ENCODE measurements around the gene VLDLR. TPM values are rescaled to one million over a fixed set of nuclear protein-coding genes. Genes with fewer than 3 reads are reported as not detected.

The VLDLR gene
- polyA plus RNA-seq, 6 donors from 2014 or later = not detected

DNA sequence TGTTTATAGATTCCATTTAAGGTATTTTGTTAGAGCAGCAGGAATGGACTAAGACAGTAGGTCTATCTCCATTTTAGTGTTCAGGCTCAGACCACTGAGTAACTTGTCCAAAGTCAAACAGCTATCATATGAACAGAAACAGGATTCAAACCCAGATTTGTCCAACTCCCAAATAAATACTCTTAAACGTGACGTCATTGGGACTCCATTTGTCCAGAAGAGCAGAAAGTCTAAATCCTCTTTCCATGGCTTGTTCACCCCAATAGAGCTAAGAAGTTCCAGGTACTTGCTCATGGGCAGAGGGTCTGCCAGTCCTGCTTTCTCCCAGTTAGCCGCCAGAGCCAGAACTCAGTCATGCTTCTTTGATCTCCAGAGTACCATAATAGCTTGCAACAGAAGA is 16.3 kb upstream of the VLDLR start:
- H3K4me3 Mint-ChIP-seq = no peak overlapping the region
- H3K9me3 Mint-ChIP-seq = peaks cover 0 to 3% (median 0%) of the 10 kb centered on the region in 7 donors
- no peaks in the 10 kb centered on the region for H3K4me1 Mint-ChIP-seq
- H3K36me3 Mint-ChIP-seq = no peaks in the 10 kb centered on the region
- no peak overlapping the region for H3K27ac Mint-ChIP-seq
- H3K27me3 Mint-ChIP-seq = peaks cover 17 to 46% (median 23%) of the 10 kb centered on the region in 3 donors
- no peak for DNase-seq
- ATAC-seq (ENCODE audit: low read depth in 2 of 2) = no peak

DNA sequence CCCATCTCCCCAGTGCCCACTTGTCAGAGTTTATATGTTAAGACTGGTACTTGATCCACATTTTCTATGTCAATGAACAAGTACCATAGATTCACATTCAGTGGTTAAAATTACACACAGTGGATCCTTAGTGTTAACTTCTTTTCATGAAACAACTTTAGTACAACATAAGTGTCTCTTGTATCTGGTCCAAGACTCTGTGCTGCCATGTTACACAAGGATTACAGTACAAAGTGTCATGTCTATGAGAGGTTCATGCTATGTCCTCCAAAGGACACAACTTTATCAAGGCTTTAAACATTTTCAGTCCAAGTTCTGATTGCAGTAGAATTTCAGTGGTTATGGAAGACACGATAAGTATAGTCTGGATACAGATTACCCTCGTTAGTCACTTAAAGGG is 13.3 kb upstream of the VLDLR start:
- peaks cover 0 to 3% (median 0%) of the 10 kb centered on the region in 7 donors for H3K9me3 Mint-ChIP-seq
- no peaks in the 10 kb centered on the region for H3K4me1 Mint-ChIP-seq
- H3K36me3 Mint-ChIP-seq = no peaks in the 10 kb centered on the region
- no peak overlapping the region for H3K4me3 Mint-ChIP-seq
- no peak overlapping the region for H3K27ac Mint-ChIP-seq
- DNase-seq (no peak), ATAC-seq (ENCODE audit: low read depth in 2 of 2) (no peak)
- H3K27me3 Mint-ChIP-seq = peaks cover 14 to 37% (median 24%) of the 10 kb centered on the region in 3 donors

DNA sequence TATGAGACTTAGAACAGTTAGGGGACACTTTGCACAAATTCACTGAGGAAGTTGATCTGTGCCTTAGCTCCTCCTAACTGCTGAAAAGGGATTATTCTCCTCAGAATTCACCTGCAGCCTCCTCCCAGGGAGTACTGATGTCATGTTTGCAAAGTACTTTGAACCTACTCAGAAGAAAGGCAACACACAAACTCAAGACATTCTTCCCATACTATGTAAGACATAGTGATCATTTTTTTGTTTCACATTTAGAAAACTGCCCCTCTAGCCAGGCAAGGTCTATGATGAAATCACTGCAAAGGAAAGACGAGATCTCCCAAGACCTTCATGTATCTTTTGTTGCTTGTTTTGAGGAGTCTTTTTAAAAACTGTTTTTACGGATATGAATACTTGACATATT is 10.6 kb upstream of the VLDLR start:
- Mint-ChIP-seq H3K4me1 (no peaks in the 10 kb centered on the region), H3K36me3 (no peaks in the 10 kb centered on the region), H3K27me3 (peaks cover 19 to 32% (median 24%) of the 10 kb centered on the region in 3 donors), H3K9me3 (no peaks in the 10 kb centered on the region), H3K4me3 (no peak overlapping the region), H3K27ac (no peak overlapping the region)
- no peak for DNase-seq
- no peak for ATAC-seq (ENCODE audit: low read depth in 2 of 2)

DNA sequence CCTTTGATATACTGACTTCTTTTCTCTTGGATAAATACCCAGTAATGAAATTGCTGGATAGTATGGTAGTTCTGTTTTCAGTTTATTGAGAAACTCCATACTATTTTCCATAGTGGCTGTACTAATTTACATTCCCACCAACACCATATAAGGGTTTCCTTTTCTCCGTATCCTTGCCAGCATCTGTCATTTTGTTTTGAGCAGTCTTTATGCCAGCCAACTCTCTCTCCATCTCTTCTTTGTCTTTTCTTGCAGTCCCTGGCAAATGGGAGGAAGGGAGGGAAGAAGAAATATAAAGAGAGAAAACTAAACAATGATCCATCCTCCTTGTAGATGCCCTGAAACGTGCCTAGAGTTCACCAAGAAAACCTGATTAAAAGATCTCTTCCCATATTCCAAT is 9.6 kb upstream of the VLDLR start:
- no peaks in the 10 kb centered on the region for H3K36me3 Mint-ChIP-seq
- H3K27me3 Mint-ChIP-seq = peaks cover 19 to 32% (median 24%) of the 10 kb centered on the region in 3 donors
- no peaks in the 10 kb centered on the region for H3K9me3 Mint-ChIP-seq
- H3K4me3 Mint-ChIP-seq = no peak overlapping the region
- DNase-seq (no peak), ATAC-seq (ENCODE audit: low read depth in 2 of 2) (no peak)
- no peaks in the 10 kb centered on the region for H3K4me1 Mint-ChIP-seq
- H3K27ac Mint-ChIP-seq = no peak overlapping the region

DNA sequence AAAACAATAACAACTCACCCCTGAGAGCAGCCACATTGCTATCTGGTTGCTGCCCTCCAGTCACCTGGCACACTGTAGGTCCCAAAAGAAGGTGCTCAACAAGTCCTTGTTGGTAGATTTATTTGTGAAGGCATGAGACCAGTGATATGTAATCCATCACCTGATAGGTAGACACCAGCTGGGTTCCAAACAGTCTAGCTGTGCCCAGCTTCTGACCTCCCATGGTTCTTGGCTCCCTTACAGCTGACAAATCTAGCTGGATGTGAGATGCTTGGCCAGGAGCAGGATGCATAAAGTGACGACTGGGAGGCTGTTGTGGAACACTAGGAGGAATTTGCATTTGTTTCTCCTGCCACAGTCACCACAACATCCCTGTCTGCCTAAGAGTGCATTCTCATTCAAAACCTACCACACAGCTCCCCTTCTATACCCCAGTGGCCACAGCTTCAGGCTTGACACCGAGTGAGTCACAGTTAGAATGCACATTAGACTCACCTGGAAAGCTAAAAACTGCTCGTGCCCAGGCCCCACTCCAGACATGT is 7.8 kb upstream of the VLDLR start:
- H3K4me1 Mint-ChIP-seq = no peaks in the 10 kb centered on the region
- no peak for DNase-seq
- H3K9me3 Mint-ChIP-seq = peaks cover 0 to 6% (median 2%) of the 10 kb centered on the region in 7 donors
- H3K27ac Mint-ChIP-seq = no peak overlapping the region
- H3K36me3 Mint-ChIP-seq = peaks cover 0 to 5% of the 10 kb centered on the region in 2 donors
- ATAC-seq (ENCODE audit: low read depth in 2 of 2) = no peak
- H3K4me3 Mint-ChIP-seq = no peak overlapping the region
- peaks cover 23 to 27% (median 25%) of the 10 kb centered on the region in 3 donors for H3K27me3 Mint-ChIP-seq

DNA sequence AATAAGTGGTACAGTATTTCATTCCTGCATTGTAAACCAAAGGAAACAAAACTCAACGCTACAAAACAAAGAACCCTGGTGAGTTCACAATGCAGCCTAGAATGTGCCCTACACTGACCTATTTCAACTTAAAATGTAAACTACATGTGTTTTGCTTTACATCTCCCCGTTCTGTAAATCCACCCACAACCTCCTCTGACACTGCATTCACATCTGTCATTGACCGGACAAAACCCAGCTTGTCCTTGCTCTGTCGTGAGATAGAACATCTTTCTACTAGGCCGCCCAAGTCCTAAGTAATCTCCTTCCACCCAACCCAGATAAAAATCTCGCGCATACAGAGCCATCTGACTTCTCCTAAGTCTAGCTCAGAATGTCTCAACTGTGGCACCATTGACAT is 6.1 kb upstream of the VLDLR start:
- Mint-ChIP-seq H3K4me1 (peaks cover 0 to 4% (median 3%) of the 10 kb centered on the region in 3 donors), H3K27me3 (peaks cover 37 to 43% (median 40%) of the 10 kb centered on the region in 3 donors)

DNA sequence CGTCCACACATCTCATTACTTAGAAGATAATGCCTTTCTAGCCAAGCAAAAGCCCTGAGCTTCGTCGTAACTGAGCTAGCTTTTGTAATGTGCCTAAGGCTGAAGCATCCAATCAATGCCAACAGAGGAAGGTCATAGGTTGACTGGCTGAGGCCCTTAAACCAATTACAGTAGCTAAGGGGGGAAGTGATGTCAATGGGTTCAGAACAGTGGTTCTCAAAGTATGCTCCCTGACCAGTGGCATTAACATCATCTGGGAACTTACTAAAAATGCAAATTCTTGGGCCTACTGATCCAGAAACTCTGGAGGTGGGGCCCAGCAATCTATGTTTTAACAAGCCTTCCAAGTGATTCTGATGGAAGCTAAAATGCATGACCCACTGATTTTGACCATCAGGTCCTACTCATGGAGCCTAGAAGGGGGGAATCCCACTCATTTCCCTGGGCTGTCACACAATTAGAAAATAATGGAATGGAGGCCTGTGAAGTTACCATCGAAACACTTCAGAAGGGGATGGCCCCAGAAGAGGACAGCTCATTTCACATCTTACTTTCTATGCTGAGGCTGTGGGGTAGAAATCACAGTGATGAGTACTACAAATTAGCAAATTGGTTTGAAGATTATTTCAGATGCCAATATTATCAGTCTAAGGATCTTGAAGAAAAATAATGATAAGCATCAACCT is 4.8 kb upstream of the VLDLR start:
- Mint-ChIP-seq H3K27me3 (peaks cover 43 to 49% (median 47%) of the 10 kb centered on the region in 3 donors), H3K4me1 (peaks cover 6 to 11% (median 10%) of the 10 kb centered on the region in 3 donors), H3K4me3 (no peak overlapping the region), H3K9me3 (peaks cover 0 to 6% (median 2%) of the 10 kb centered on the region in 7 donors), H3K36me3 (peaks cover 0 to 5% of the 10 kb centered on the region in 2 donors), H3K27ac (no peak overlapping the region)
- no peak for DNase-seq
- ATAC-seq (ENCODE audit: low read depth in 2 of 2) = no peak

More for the DNA sequence above, 6.1 kb upstream of the VLDLR start:
- no peak overlapping the region for H3K27ac Mint-ChIP-seq
- peaks cover 0 to 6% (median 2%) of the 10 kb centered on the region in 7 donors for H3K9me3 Mint-ChIP-seq
- peaks cover 0 to 5% of the 10 kb centered on the region in 2 donors for H3K36me3 Mint-ChIP-seq
- DNase-seq (no peak), ATAC-seq (ENCODE audit: low read depth in 2 of 2) (no peak)
- H3K4me3 Mint-ChIP-seq = no peak overlapping the region

DNA sequence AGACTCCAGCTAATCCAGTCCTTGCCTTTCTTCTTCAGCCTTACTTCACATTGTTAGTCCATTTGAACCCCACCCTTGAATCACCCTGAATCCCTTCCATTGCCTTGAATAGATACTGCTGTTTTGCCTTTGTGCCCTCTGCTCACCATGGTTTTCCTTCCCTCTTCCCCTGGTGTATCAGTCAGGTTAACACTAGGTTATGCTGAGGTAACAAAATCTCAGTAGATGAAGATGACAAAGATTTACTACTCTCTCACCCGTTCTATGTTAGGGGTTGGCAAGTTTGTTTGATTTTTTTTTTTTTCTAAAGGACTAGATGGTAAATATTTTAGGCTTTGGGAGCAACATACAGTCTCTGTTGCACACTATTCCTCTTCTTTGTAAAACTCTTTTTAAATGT is 3.3 kb upstream of the VLDLR start:
- H3K9me3 Mint-ChIP-seq = peaks cover 0 to 6% (median 2%) of the 10 kb centered on the region in 7 donors
- H3K36me3 Mint-ChIP-seq = peaks cover 0 to 5% of the 10 kb centered on the region in 2 donors
- ATAC-seq (ENCODE audit: low read depth in 2 of 2) (no peak), DNase-seq (no peak)
- no peak overlapping the region for H3K4me3 Mint-ChIP-seq
- H3K4me1 Mint-ChIP-seq = peaks cover 10 to 22% (median 16%) of the 10 kb centered on the region in 3 donors
- H3K27me3 Mint-ChIP-seq = peaks cover 39 to 58% (median 55%) of the 10 kb centered on the region in 3 donors
- H3K27ac Mint-ChIP-seq = no peak overlapping the region

DNA sequence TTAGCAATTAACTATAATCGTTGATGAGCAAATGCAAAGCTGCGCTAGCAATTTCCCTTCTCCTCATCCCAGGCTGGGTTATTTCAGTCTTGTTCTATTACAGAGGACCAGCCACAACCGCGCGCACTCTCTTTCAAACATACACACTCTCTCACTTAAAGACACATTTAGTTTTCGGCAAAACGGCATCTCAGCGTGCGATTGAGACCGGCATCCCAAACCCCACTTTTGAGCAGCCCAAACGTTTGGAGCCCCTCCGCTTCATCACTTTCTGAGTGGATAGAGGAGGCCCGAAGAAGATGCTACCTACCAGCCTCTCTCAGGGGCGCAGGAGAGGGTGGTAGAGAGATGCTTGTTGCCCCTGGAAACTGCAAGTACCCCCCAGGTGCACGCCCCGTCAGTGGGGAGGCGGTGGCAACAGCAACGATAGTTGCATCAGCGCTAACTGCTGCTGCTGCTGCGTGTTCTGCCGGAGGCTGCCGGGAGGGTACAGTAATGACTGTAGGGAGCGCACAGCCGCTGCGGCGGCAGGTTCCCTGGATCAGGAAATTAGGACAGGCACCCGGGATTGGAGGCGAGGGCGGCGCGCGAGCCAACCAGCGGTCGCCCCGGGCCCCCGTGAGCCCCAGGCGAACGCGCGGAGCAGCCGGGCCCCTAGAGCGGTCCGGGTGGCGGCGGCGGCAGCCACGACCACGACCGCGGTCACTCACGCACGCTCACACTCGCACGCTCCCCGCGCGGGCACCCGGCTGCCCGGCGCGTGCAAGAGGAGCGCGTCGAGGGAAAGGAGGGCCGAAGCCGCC is 467 bp upstream of the VLDLR start:
- DNase-seq = no peak
- Mint-ChIP-seq H3K4me3 (peak overlapping the region; percentile 80 to 94 (median 88)), H3K36me3 (peaks cover 0 to 5% of the 10 kb centered on the region in 2 donors), H3K27me3 (peaks cover 62 to 76% (median 71%) of the 10 kb centered on the region in 3 donors), H3K4me1 (peaks cover 10 to 24% (median 20%) of the 10 kb centered on the region in 3 donors), H3K9me3 (peaks cover 0 to 6% (median 2%) of the 10 kb centered on the region in 7 donors), H3K27ac (no peak overlapping the region)
- peak; percentile 30 to 32 for ATAC-seq (ENCODE audit: low read depth in 2 of 2)

DNA sequence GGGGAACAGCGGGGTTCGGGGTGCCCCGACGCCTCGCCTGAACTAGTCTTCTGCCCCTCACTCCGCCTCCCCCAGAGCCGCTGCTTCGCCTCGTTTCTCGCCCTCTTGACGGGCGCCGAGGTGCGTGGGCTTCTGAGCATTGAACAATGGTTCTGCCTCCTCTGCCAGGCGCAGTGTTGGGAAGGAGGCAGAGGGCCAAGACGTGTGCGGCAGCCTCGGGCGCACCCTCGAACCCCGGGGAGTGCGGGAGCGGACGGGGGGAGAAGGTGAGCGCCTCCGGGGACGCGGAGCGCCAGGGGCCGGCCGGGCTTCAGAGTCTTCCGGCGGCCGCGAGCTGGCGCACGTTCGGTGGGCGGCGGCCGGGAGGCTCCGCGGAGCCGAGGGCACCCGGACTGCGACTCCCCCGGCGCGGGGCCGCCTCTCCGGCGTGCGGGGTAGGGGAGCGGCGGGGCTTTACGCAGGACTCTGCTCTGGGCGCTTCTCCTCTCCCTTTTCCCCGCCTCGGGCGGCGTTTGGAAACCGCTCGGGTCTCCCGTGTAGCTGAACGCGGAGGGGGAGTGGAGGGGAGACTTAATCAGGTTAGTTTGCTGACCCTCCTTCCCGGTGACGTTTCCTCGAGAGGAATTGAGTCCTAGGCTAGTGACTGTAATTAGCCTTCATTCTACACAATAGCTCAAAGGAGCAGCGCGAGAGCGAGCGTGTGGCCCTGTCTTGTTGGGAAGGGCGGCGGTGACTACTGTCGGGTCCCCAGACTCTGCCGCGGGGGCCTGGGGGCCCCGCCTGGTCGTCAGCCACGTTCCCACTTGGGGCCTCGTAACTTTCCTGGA is 1.1 kb downstream of the VLDLR start:
- H3K9me3 Mint-ChIP-seq = peaks cover 0 to 6% (median 2%) of the 10 kb centered on the region in 7 donors
- H3K36me3 Mint-ChIP-seq = peaks cover 0 to 5% of the 10 kb centered on the region in 2 donors
- ATAC-seq (ENCODE audit: low read depth in 2 of 2) = peak; percentile 19 to 30
- no peak overlapping the region for H3K27ac Mint-ChIP-seq
- H3K27me3 Mint-ChIP-seq = peaks cover 69 to 84% (median 79%) of the 10 kb centered on the region in 3 donors
- H3K4me1 Mint-ChIP-seq = peaks cover 10 to 24% (median 20%) of the 10 kb centered on the region in 3 donors
- H3K4me3 Mint-ChIP-seq = peak overlapping the region; percentile 67 to 90 (median 85)
- no peak for DNase-seq

DNA sequence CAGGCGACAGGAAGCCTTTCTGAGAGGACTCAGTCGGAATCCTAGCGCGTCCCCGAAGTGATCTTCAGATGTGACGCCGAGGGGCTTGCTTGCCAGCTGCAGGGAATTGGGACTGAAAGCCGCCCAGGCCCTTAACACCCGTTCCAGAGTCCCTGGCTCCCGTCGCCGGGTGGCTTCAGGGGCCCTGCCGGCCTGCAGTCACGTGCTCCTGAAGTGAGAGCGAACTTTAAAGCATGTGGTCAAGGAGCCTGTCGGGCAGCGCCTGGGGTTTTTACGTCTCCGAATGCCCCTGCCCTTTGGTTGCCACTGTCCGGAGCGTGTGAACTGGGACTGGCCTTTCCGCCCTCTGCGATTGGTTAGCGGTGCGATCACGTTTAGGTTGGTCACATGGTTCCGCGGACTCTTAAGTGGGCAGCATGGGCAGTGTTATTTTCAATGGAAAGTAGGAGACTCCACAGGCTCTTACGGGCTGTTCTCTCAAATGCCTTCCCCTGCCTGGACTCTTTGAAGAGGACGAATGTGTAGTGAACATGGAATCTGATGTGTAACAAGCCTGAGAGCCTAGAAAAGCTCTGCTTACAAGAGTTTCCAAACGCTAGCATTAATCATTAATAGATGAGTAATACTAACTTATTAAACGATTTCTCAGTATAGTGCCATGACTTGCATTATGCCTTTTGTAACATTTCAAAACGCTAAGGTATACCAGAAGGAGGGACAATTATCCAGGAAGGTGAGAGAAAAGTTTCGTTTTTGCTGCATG is 1.9 kb downstream of the VLDLR start:
- H3K27me3 Mint-ChIP-seq = peaks cover 66 to 77% (median 72%) of the 10 kb centered on the region in 3 donors
- H3K4me3 Mint-ChIP-seq = peak overlapping the region in 7 of 8 donors; percentile 60 to 90 (median 71)
- H3K9me3 Mint-ChIP-seq = peaks cover 0 to 2% (median 0%) of the 10 kb centered on the region in 7 donors
- peaks cover 10 to 24% (median 20%) of the 10 kb centered on the region in 3 donors for H3K4me1 Mint-ChIP-seq
- ATAC-seq (ENCODE audit: low read depth in 2 of 2) = no peak
- DNase-seq = no peak
- peaks cover 0 to 2% of the 10 kb centered on the region in 2 donors for H3K36me3 Mint-ChIP-seq
- peak overlapping the region in 1 of 6 donors; percentile 64 for H3K27ac Mint-ChIP-seq

DNA sequence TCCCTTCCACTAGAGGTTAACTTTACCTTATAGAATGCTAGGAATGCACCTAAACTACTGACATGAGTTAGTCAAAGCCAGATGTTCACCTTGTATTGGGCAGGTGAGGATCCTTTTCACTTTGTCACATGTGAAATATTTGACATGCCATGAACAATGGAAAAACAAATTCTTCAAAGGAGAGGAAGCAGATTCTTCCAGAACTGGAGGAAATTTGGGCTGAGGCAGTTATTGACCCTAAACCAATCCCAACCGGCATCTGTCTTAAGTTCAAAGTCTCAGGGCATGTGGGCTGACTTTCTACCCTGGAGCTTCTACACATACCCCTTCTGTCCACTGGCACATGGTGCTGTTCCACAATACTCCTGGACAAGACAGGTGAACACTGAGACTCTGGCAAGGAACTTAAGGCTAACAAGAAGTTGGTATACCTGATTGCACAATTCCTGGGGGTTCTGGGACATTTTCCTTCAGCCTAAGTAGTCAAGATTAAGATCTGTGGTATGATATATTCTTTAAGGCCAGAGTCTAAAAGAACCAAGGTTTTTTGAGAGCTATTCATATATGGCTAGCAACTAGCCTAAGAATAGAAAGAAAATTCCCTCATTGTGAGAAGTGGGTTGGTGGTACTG is 2.6 kb downstream of the VLDLR start:
- H3K36me3 Mint-ChIP-seq = no peaks in the 10 kb centered on the region
- ATAC-seq (ENCODE audit: low read depth in 2 of 2) = no peak
- peaks cover 62 to 70% (median 65%) of the 10 kb centered on the region in 3 donors for H3K27me3 Mint-ChIP-seq
- peaks cover 10 to 24% (median 20%) of the 10 kb centered on the region in 3 donors for H3K4me1 Mint-ChIP-seq
- no peaks in the 10 kb centered on the region for H3K9me3 Mint-ChIP-seq
- no peak overlapping the region for H3K27ac Mint-ChIP-seq
- H3K4me3 Mint-ChIP-seq = peak overlapping the region in 4 of 8 donors; percentile 54 to 90 (median 79)
- no peak for DNase-seq
